Cerebellar cortex (tissue), 1 donor: Measurements from ENCODE around the gene RIPPLY2.
"Not testable (repeated sequence)": the region's sequence is repeated elsewhere in the genome, so short reads cannot be mapped to it uniquely, and the experiment has no call there.

Experiments
- DNase-seq: peaks from one replicate; pipeline ENCODE4 v3.0.0-alpha.2; 2015; ENCODE audit warnings: low spot score

The RIPPLY2 gene

GRCh38 chr6:83860359-83860755 lies 7.2 kb downstream of the RIPPLY2 start:
- no peak for DNase-seq

- DNase-seq, result no peak
These were observed 7.8 kb downstream of the RIPPLY2 start for GRCh38 chr6:83860782-83861495.

DNA sequence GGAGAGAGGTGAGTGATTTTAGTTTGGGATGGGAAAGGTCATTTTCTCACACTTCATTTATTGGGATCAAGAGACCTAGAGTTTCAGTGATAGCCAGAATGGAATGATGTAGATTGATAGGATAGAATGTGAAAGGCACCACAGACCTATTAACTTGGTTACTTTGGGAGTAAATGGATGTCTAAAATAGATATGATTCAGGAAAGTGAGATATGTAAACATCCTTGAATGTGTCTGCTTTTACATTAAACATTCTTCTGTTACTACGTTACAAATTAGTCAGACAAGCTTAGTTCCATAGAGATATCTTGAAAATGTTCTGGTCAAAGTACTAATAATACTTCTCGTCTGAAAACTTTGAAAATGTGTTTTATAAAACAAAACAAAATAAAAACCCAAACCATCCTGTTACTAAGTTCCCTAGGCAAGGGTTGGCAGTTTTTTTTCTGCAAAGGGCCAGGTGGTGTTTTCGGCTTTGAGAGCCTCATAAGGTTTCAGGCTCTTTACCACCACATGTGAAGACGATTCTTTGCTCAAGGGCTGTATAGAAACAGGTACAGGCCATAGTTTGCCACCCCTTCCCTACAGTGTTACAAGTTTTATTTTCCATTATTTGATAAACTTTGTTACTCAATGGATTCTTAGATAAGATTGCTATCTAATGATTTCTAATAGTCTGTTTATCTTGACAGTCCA lies 9.8 kb downstream of the RIPPLY2 start:
- DNase-seq, result no peak

- no peak for DNase-seq
These were observed 13.9 kb downstream of the RIPPLY2 start for GRCh38 chr6:83867043-83867442.

- no peak for DNase-seq
These were observed 14.5 kb downstream of the RIPPLY2 start for GRCh38 chr6:83867527-83868161.

DNA sequence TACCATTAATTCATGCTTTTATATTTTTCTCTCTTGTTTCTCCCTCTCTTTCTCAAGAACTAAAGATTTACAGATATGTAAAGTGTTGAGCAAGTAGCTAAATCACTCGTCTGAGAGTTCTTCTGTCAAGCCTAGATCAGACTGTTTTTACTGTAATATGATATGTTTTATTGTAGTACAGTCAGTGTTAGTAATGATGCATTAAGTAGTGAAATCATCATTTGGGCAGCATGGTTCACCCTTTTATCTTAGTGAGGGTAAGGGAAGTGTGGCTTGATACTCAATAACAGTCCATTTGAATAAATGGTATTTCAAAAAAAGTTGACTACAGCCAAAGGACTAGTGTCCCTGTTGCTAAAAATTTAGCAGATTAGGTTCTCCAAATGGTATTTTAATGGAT lies 15.5 kb downstream of the RIPPLY2 start:
- no peak for DNase-seq

GRCh38 chr6:83870649-83871048 lies 17.5 kb downstream of the RIPPLY2 start:
- no peak for DNase-seq

GRCh38 chr6:83872386-83873118 lies 19.4 kb downstream of the RIPPLY2 start:
- peak; percentile 15 for DNase-seq

DNA sequence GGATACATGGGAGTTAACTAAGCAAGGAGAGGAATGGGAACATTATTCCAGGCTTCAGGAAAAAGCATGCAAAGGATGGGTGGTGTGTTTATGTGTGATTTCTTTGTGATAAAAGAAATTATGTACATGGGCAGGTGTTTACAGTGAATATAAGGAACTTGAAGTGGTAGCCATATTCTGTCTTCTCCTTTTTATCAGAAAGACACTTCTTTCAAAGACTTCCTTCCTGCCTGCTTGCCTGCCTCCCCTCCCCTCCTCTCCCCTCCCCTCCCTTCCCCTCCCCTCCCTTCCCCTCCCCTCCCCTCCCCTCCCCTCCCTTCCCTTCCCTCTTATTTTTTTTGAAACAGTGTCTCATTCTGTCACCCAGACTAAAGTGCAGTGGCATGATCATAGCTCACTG lies 20.7 kb downstream of the RIPPLY2 start:
- no peak for DNase-seq

DNA sequence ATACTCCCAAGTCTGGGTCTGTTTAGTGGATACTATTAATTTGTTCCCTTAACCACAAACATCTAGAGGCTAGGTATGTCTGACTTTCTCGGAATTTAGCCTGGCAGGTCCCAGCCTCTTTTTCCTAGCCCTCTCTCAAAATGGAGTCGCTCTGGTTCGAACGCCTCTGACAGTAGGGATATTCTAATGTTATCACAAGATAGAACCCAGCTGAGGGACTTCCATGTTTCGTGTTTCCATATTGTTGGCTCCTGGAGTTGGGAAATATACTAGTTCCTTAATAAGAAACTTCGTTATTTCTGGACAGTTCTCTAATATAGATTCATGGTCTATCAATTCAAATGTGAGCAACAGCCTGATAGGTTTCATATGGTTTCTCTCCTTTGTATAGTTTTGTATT lies 22.7 kb downstream of the RIPPLY2 start:
- DNase-seq, result no peak

GRCh38 chr6:83878902-83879644 lies 25.9 kb downstream of the RIPPLY2 start:
- DNase-seq, result no peak

- no peak for DNase-seq
These were observed 26.6 kb downstream of the RIPPLY2 start for GRCh38 chr6:83879746-83880145.

DNA sequence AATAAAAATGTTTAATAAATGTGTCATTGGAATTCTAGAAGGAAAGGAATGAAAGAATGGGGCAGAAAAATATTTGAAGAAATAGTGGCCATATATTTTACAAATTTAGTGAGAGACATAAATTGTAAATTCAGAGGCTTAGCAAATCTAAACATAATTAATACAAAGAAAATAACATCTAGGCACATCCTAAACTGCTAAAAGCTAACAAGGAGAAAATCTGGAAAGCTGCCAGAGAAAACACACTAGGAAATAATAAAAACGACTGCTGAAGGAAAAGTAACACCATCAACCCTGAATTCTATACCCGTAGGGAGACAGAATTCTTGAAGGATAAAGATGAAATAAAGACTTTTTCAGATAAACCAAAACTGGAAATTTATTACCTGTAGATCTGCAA lies 30.1 kb downstream of the RIPPLY2 start:
- DNase-seq, result no peak

DNA sequence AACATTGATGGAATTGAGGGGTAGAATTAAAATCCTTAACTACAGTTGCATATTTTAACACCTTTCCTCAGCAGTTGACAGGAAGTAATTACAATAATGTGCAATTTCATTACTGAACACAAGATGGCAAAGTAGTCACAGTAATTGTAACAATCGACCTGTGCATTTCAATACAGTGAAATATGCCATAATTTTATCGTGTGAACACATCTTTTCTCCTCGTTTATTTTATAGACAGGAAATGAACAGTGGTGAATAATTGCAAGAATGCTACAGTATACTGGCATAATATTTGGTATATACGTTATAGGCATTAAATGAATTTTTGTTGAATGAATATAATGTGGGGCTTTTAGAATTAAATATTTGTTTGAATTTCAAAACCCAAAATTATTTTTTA lies 31.4 kb downstream of the RIPPLY2 start:
- peak; percentile 72 for DNase-seq

GRCh38 chr6:83885984-83886383 lies 32.8 kb downstream of the RIPPLY2 start:
- no peak for DNase-seq

DNA sequence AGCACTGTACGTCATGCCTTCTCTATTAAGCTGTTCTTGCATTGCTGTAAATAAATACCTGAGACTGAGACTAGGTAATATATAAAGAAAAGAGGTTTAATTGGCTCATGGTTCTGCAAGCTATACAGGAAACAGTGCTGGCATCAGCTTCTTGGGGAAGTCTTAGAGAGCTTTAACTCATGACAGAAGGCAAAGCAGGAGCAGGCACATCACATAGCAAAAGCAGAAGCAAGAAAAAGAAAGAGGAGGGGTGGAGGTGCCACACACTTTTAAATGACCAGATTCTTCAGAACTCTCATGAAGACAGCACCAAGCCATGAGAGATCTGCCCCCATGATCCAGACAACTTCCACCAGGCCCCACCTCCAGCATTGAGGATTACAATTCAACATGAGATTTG lies 36.5 kb downstream of the RIPPLY2 start:
- no peak for DNase-seq

GRCh38 chr6:83890520-83890919 lies 37.4 kb downstream of the RIPPLY2 start:
- no peak for DNase-seq

- no peak for DNase-seq
These were observed 38.4 kb downstream of the RIPPLY2 start for GRCh38 chr6:83891586-83891985.

GRCh38 chr6:83893024-83893423 lies 39.9 kb downstream of the RIPPLY2 start:
- no peak for DNase-seq

DNA sequence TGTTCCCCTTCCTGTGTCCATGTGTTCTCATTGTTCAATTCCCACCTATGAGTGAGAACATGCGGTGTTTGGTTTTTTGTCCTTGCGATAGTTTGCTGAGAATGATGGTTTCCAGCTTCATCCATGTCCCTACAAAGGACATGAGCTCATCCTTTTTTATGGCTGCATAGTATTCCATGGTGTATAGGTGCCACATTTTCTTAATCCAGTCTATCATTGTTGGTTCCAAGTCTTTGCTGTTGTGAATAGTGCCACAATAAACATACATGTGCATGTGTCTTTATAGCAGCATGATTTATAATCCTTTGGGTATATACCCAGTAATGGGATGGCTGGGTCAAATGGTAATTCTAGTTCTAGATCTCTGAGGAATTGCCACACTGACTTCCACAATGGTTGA lies 43.9 kb downstream of the RIPPLY2 start:
- not testable (repeated sequence) for DNase-seq

DNA sequence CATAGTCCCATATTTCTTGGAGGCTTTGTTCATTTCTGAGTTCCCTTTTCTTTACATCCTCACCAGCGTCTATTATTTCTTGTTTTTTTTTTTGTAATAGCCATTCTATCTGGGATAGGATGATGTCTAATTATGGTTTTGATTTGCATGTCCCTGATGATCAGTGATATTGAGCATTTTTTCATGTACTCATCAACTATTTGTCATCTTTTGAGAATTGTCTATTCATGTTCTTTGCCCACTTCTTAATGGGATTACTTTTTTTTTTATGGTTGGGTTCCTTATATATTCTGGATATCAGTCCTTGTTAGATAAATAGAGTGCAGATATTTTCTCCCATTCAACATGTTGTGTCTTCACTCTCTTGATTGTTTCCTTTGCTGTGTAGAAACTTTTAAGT lies 48.5 kb downstream of the RIPPLY2 start:
- no peak for DNase-seq

DNA sequence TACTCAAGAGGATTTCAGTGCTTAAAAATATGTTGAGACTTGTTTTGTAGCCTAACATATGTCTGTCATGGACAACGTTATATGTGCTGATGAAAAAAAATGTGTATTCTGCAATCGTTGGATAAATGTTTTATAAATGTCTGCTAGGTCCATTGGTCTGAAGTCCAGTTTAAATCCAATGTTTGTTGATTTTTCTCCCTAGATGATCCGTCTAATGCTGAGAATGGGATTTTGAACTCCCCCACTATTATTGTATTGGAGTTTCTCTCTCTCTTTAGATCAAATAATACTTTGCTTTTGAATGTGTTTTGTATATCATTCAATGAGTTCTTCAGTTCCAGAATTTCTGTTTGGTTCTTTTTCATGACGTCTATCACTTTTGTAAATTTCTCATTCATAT lies 51.2 kb downstream of the RIPPLY2 start:
- no peak for DNase-seq
